GM18867 (cell line): ENCODE data around the gene C14orf180.

ENCODE experiments used
- ATAC-seq: cut with Tn5 transposase; IDR thresholded peaks from one replicate; pipeline ENCODE4 v1.9.1; 2021; ENCODE audit warnings: mild to moderate bottlenecking, moderate library complexity; ENCODE audit not compliant: unreplicated experiment

The C14orf180 gene

DNA sequence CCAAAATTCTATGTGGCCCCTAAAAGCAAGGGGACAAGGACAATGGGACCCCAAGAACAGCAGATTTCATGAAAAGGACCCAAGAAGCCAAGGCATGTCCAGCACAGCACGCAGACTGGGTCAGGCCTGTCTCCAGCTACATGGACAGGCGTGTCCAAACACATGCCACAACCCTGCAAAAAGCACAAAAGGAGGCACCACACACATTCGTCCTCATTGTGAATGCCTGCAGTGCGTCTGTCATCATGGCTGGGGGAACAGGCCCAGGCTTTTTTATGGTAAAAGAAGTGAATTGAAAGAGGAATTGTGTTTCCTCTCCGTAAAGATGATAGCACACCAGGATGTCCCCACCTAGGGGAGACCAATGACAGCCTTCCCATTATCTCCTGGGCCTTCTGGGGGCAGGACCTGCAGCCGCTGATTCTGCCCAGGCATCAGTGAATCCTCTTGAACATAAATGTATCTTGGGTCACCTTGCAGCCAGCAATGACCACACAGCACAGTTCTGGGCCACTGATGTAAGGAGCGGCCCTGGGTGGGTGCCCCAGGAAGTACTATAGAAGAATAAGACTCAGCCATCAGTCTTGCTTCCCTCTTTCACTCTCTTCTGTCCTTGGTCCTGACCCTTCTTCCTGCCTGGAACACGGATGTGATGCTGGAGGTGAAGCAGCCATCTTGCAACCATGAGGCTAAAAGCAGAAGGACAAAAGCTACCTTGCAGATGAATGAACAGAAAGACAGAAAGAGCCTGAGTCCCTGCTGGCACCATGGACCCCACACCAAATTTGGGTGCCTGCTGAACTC lies 29.8 kb upstream of the C14orf180 start:
- no peak for ATAC-seq

DNA sequence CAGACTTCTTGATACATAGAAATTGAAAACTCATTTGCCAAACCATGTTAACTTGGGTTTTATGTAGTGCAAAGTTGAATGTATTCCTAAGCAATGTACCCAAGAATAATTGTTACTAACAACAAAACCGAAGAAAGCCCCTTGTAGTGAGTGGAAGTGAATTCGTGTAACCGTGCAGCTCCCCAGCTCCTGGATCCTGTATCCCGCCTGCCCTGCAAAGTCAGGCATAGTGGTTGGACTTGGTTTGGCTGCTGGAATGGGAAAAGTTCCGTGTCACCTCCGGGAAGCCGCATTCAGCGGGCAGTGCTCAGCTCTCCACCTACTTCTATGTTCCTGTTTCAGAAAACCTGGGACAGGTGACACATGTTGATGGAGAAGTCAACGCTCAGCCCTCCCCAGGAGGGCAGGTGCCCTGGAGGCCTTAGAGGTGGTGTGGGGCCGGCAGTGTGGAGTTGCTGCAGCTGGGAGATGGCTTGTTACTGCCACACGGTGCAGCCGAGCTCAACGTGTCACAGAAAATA lies 29.2 kb upstream of the C14orf180 start:
- ATAC-seq: no peak

DNA sequence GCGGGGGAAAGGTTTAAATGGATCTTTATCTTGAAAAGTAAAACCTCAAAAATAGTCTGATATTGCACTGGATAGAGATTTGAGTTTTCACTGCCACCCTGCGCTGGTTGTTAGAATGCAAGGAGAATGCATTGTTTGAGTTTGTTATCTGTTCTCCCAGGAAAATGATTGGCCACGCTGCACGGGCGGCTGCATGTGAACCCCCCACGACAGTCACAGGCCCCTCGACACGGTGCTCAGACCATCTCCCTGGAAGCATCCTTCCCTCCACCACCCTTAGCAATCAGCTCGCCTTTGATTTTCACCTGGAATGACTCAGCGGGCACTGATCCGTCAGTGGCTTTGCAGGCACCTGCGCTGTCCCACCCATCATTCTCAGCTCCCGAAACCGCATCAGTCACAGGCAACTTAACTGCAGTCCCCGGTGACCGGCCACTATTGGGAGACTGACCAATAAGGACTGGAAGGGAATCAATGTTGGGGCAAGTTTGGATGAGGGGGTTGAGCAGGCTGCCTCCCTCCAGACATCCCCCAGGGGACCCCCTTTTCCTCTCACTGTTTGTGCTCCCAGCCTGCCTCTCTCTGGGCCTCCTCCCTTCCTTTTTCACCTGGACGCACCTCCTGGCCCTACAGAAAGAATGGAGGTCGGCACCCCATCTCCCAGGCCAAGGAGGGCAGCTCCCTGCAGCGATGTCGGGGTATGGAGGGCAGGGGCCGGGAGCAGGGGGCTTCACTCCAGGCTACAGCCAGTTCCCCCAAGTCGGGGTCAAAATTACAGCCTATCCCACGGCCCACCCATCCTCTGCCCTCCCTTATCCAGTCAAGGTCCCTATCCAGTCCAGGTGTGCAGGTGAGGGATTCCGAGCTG lies 28.5 kb upstream of the C14orf180 start:
- no peak for ATAC-seq

DNA sequence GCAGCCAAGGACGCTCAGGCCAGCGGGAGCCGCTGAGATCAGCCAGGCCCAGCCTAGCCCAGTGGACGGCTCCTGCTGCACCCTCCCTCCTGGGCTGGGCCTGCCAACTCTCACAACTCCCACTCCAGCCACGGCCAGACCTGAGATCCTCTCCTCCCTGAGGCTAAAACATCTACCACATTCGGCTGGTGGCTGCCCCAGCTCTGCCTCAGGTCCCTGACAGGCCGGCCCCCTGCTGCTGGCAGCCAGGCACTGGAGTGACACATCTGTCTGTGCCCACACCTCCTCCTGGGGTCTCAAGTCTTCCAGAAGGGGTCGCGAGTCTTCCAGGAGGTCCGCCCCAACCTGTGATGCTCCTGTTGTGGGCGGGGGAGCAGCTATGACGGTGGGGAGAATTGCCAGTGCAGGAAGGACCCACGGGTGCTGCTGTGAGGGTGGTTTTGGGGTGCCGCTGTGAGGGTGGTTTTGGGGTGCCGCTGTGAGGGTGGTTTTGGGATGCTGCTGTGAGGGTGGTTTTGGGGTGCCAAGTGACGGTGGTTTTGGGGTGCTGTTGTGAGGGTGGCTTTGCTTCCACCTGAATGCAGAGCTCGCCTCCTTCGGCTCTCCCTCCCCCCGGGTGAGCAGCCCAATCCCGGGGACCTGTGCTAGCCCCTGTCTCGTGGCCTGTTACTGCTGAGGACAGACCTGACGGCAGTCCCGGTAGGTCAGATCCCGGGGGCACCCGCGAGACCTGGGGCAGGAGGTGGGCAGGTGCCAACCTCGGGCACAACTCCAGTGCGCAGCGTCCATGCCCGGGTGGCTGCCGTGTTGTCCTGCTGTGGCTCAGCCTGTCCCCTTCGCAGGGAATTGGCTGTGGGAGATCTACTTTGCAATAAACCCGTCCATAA lies 27.5 kb upstream of the C14orf180 start:
- ATAC-seq: no peak

DNA sequence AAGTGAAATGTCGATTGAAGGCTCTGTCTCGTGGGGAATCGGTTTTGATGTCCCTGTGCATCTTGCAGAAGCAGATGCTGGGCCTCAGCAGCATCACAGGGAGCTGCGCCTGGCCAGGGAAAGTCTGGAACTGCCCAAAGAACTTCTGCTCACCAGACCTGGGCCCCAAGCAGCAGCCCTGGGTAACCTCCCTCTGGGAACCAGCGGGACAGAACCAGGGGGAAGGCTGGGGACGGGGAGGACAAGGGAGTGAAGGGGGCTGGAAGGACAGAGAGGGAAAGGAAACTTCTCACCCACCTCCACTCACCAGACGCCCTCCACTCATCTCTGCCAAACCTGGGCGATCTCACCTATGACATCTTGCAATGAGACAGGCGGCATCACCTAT lies 26.8 kb upstream of the C14orf180 start:
- ATAC-seq: no peak

DNA sequence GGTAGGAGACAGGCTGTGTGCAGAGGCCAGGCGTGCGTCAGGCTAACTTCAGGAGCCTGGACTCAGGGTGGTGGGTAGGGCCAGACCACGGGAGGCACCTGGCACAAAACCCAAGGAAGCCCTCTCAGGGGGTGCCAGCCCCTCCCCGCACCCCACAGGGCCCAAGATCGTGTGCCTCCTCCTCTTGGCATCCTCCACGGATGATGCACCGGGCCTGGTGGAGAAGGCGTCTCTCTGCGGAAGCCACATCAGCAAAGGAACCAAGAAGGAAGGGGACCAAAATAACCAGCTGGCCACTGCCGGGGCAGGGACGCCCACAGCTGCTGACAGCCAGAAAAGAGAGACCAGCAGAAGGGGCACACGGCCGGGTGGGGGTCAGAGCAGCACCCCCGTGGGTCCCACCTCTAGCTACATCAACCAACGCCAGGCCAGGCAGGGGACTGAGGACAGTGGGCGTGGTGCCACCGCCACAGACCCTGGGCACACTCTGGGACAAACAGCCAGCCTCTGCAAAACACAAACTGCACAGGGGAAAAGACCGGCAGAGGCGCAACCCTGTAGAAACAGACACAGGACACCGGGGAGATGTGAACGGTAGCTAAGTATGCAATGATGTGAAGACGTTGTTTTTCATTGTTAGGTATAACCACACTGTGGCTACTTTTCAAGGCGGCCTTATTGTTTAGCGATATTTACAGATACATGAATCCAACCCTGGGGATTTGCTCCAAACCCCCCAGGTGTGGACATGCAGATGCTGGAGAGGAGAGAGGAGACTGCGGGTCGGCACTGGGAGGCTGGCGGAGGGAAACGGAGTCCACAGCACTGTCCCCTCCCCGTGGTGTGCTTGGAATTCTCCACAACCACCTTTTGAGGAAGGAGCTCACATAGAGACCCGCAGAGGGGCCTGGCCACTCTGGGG lies 26.1 kb upstream of the C14orf180 start:
- no peak for ATAC-seq

DNA sequence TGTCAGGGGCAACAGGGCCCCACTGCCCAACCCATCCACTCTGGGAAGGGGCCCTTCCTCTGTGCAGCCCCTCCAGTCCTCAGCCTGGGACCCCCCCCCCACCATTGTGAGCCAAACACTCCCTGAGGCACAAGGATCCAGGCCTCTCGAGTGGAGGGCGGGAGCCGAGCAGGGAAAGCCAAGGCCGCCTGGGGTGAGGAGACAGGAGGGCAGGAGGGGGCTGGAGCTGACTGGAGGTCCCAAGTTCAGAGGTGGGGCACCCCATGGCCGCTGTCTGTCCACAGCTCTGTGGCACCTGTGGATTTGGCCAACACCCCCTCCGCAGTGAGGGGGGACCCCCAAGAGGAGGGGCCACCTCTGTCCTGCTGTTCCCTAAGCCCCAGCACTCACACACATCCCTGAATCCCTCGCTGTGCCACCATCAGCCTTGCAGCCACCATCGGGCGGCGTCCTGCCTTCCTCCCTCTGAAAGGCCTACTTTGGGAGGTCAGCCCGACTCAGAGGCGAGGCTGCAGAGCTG lies 25.4 kb upstream of the C14orf180 start:
- no peak for ATAC-seq

DNA sequence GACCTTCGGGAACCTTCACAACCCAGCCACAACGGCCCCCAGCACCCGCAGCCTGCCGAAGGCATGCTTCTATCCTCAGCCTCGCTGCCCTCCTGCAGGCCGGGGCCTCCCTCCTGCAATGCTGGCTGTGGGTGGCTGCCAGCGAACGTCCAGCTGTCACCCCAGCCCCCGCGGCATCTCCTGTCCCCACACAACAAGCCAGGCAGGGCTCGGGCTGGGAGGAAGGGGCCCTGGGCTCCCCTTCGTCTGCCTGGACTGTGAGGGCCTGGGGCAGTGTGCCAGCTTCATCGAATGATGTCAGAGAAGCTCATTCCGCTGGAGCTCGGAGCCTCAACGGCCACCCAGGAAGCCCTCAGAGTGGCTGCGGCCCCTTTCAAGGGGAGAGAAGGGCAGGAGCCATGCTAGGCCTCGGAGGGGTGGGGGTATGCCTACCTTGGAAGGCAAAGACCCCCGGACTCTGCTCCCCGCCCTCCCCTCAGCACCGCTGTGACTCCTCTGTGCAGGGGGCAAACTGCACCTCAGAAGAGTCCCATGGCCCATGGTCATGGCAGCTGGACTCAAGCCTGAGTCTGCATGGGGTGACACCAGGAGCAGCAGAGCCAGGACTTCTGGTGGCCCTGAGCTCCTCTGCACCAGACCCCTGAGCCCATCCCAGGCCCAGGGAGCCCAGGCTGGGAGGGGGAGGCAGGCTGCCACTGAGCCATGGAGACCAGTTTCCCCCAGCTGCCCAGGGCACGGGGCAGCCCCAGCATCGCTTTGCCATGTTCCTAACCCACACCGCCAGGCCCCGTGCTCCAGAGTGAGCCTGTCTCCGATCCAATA lies 24.7 kb upstream of the C14orf180 start:
- ATAC-seq: no peak

DNA sequence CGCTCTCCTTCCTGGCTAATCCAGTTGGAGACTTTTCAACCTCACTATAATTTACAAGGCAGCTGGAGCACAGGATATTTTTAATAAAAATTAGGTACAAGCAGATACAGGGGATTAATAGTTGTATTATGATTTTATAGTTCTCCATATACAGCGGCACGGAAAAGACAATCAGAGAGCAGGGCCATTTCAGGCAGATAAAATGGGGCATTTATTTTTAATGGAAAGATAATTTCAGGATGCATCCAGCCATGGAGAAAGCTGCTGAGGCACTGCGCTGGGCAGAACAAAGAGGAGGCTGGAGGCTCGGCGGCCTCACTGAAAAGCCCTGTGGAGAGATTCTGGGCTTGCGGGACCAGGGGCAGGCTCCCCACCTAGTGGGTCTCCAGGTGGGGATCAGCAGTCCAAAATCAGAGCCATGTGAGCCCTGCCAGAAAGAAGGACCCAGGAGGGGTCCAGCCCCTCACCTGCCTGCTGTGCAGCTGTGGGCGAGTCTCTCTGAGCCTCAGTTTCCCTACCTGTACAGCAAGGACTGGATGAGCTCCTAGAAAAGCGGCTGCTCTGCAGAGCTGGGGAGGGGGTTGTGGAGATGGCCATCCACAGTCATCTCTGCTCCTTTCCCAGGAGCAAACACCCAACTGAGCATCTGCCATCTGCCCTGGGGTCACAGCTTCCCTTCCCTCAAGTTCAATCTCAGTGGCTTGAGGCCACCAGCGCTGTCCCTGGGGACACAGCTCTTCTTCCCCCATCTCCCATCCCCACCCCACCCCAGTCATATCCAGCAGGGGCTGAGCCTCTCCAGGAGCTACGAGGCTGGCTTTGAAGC lies 23.9 kb upstream of the C14orf180 start:
- ATAC-seq: no peak

DNA sequence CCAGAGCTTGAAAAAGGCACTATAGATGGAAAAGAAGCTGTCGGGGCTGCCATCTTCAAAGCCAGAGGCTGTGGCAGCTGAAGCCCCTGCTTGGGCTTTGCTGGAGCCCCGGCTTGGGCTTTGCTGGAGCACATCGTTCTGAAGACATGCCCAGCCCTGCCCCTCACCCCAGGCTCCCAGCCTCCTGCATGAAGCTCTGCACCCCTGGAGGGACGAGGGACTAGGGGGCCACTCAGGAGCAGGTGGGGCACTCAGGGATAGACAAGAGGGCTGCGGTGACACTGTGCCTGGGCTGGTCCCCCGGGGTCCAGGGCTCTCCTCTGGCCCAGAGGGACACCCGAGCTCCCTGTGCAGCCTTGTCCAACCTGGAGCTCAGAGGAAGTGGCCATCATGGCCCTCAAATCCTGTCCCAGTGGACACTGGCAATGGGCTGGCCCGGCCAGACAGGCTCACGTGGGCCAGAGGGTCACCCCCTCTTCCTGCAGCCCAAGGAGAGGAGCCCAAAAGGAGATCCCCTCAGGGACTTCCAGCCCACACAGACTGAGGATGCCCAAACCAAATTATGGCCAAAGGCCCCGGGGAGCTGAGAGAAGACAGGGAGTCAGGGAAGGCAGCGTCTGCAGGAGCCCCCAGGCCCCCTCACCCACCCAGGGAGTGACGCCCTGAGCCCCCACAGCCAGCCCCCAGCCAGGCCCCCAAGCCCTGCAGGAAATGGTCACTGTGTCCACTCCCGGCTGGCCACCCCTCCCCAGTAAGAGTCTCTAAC lies 23.1 kb upstream of the C14orf180 start:
- ATAC-seq: no peak

DNA sequence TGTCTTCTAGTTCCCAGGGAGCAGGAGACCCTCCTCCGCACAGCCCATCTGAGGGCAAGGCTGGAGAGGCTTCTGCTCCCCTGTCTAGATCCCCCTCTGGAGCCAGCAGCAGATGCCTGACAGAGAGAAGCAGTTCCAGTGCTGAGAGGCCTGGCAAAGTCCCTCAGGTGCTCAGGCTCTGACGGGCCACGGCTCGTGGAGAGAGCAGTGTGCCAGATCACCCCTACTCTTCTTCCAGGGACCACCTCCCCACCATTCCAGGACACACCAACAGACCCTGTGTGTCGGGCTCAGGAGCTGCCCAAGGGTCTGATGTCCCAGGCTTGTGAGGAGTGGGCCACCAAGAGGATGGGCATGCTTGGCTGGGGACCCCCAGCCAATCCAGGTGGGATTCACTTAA lies 22.5 kb upstream of the C14orf180 start:
- ATAC-seq: no peak

DNA sequence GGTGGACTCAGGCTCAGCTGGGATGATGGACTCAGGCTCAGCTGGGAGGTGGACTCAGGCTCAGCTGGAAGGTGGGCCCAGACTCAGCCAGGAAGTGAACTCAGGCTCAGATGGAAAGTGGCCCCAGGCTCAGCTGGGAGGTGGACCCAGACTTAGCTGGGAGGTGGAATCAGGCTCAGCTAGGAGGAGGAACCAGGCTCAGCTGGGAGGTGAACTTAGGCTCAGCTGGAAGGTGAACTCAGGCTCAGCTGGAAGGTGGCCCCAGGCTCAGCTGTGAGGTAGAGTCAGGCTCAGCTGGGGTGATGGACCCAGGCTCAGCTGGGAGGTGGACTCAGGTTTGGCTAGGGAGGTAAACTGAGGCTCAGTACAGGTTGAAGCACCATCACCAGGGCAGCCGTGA lies 21.8 kb upstream of the C14orf180 start:
- no peak for ATAC-seq

DNA sequence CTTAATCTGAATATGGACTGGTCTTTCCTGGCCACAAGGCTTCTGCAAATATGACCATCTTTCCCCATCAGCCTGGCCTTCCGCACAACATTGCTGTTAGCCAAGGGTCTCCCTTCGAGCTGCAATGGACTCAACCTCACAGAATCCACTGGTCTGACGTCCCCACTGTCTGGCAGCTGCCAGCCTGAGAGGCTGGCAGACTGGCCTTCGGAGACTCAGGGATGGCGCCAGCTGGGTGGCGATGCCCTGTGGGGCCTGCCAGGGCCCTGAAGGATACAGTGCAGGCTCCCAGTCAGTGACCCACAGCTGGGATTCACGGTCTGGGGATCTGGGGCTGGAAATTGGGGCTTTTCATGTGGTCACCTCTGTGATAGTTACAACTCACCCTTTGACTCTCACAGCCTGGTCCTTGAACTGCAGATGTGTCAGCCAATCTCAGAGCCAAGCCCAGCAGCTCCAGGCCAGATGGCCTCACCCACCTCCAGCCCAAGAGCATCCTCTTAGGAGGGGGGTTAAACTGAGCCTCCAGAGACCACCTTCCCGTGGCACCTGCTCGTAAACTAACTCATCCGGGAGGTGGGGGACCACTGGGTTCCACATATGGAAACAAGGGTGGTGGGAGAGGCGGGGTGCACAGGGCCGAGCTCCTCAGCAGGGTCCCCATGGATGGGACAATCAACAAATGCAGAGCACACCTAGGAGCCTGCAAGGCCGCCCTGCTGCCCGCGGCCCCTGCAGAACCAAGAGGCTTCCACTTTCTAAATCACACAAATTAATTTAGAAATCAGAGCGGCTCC lies 21.1 kb upstream of the C14orf180 start:
- no peak for ATAC-seq

DNA sequence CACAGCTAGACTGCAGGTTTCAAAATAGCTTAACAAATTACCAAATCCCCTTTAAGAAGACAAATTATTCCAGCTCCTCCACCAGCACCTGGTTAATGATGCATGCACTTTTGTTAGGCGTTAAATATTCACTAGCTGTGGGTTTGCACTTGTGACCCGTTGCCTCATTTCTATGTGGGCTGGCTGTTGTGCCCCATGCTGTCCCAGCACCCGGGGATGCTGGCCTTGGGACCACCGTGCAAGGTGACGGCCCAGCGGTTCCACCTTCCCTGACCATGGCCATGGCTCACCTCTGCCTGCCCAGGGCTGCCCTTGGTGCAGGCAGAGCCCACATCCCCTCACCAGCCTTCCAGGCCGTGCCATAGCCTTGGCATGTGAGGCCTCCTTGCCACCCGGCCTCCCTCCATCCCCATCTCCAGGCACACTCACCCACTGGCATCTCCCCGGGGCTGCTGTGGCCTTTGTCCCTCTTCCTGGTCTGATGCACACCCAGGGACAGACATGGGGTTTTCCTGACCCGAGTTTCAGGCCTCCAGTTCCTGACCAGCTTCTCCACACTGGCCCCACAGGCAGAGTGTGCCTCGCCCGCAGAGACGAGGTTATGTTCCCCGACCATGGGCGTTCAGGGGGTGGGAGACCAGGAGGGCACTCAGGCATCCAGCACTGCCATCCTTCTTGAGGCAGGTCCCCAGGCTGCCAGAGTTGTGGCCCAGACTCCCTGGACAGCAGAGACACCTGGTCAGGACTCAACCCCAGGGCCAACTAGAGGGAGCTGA lies 20.3 kb upstream of the C14orf180 start:
- no peak for ATAC-seq

DNA sequence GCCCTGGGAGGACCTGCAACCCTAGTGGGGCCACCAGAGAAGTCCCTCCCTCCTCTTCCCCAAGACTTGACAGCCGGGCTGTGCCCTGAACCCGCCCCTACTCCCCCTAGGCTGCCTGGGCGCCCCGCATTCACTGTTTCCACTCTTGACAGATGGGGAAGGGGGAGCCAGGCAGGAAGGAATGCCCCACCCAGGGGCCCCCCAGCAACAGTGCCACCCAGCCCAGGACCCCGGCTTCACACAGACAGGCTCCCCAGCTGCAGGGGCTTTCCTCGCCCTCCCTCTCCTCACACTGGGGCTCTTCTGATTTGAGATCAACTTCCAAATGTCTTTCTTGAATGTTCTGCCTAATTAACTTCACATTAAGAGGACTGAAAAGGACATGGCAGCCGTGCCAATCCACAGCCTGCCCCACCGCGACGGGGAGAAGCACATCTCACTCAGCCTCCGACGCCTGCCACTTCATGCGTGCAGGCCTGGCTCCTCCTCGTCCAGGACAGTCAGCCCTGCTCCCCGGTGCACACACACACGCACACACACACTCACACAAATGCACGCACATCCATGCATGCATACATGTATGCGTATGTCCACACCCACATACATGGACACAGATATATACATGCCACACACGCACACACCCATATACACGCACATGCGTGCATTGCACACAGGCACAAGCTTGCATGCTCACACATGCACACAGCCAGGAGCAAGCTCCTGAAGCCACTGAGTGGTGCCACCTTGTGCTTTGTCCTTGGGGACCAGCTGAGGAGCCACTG lies 19.6 kb upstream of the C14orf180 start:
- no peak for ATAC-seq
